B cell (primary cell): ENCODE results near the gene SHOX.

Experiments
- EZH2 ChIP-seq: IDR thresholded peaks from 2 replicates; pipeline ENCODE4 v1.6.1; 2012; ENCODE audit warnings: borderline replicate concordance, low read depth, mild to moderate bottlenecking, moderate library complexity, low read length; ENCODE audit not compliant: insufficient read depth, poor library complexity, severe bottlenecking
- TF ChIP-seq, protein P1 (sequence below): fragments of 200-600 bp; IDR thresholded peaks from one replicate; pipeline ENCODE4 v1.8.0; 2022; ENCODE audit warnings: antibody characterized with exemption, mild to moderate bottlenecking

DNA sequence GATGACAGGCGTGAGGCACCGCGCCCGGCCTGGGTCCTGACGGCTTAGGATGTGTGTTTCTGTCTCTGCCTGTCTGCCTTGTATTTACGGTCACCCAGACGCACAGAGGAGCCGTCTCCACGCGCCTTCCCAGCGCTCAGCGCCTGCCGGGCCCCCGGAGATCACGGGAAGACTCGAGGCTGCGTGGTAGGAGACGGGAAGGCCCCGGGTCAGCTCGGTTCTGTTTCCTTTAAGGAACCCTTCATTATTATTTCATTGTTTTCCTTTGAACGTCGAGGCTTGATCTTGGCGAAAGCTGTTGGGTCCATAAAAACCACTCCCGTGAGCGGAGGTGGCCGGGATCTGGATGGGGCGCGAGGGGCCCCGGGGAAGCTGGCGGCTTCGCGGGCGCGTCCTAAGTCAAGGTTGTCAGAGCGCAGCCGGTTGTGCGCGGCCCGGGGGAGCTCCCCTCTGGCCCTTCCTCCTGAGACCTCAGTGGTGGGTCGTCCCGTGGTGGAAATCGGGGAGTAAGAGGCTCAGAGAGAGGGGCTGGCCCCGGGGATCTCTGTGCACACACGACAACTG lies 1.3 kb downstream of the SHOX start:
- TF ChIP-seq, protein P1, sequence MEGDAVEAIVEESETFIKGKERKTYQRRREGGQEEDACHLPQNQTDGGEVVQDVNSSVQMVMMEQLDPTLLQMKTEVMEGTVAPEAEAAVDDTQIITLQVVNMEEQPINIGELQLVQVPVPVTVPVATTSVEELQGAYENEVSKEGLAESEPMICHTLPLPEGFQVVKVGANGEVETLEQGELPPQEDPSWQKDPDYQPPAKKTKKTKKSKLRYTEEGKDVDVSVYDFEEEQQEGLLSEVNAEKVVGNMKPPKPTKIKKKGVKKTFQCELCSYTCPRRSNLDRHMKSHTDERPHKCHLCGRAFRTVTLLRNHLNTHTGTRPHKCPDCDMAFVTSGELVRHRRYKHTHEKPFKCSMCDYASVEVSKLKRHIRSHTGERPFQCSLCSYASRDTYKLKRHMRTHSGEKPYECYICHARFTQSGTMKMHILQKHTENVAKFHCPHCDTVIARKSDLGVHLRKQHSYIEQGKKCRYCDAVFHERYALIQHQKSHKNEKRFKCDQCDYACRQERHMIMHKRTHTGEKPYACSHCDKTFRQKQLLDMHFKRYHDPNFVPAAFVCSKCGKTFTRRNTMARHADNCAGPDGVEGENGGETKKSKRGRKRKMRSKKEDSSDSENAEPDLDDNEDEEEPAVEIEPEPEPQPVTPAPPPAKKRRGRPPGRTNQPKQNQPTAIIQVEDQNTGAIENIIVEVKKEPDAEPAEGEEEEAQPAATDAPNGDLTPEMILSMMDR: no peak
- no peak for TF ChIP-seq EZH2
